HepG2 (cell line): ENCODE data around the gene RAB3A. TPM values are rescaled to one million over a fixed set of nuclear protein-coding genes. Genes with fewer than 3 reads are reported as not detected.

Experiments
- ADNP ChIP-seq: sonication (generic); formaldehyde crosslinking; IDR thresholded peaks from 2 replicates; pipeline ENCODE4 v1.4.0; 2020; ENCODE audit warnings: missing genetic modification reagents
- ARHGAP35 ChIP-seq: sonication (generic); formaldehyde crosslinking; IDR thresholded peaks from 2 replicates; pipeline ENCODE4 v1.9.0; 2022; ENCODE audit warnings: mild to moderate bottlenecking, inconsistent platforms, moderate library complexity, missing genetic modification reagents, borderline replicate concordance
- BCL6 ChIP-seq: IDR thresholded peaks from 2 replicates; pipeline ENCODE4 v1.6.1; 2016; ENCODE audit warnings: missing genetic modification reagents, missing compliant biosample characterization
- CEBPB ChIP-seq: IDR thresholded peaks from 2 replicates; pipeline ENCODE4 v1.6.1; 2011; ENCODE audit warnings: low read depth, low read length, improper control_type of control experiment, borderline replicate concordance
- E2F2 ChIP-seq: sonication (generic); formaldehyde crosslinking; IDR thresholded peaks from 2 replicates; pipeline ENCODE4 v1.4.0; 2020; ENCODE audit warnings: missing genetic modification reagents, borderline replicate concordance
- FOXJ3 ChIP-seq: sonication (generic); formaldehyde crosslinking; IDR thresholded peaks from 2 replicates; pipeline ENCODE4 v1.4.0; 2020; ENCODE audit warnings: missing genetic modification reagents, mild to moderate bottlenecking, borderline replicate concordance
- GATA4 ChIP-seq: sonication (generic); IDR thresholded peaks from 2 replicates; pipeline ENCODE4 v1.6.1; 2016; ENCODE audit warnings: antibody characterized with exemption, low read depth, borderline replicate concordance
- GATAD1 ChIP-seq: IDR thresholded peaks from 2 replicates; pipeline ENCODE4 v1.6.1; 2016; ENCODE audit warnings: missing genetic modification reagents, missing compliant biosample characterization
- KLF11 ChIP-seq: IDR thresholded peaks from 2 replicates; pipeline ENCODE4 v1.6.1; 2016; ENCODE audit warnings: missing compliant biosample characterization
- MATR3 ChIP-seq: sonication (generic); formaldehyde crosslinking; IDR thresholded peaks from 2 replicates; pipeline ENCODE4 v1.4.0; 2020; ENCODE audit warnings: missing genetic modification reagents
- POGZ ChIP-seq: sonication (generic); formaldehyde crosslinking; IDR thresholded peaks from 2 replicates; pipeline ENCODE4 v1.4.0; 2020; ENCODE audit warnings: mild to moderate bottlenecking, missing genetic modification reagents
- RAD21 ChIP-seq: fragments of 450-650 bp; formaldehyde crosslinking; IDR thresholded peaks from 2 replicates; pipeline ENCODE4 v1.5.0; 2020; ENCODE audit warnings: mild to moderate bottlenecking
- TMF1 ChIP-seq: sonication (generic); formaldehyde crosslinking; IDR thresholded peaks from 2 replicates; pipeline ENCODE4 v1.8.1; 2022; ENCODE audit warnings: low read depth, missing genetic modification reagents
- TOPORS ChIP-seq: sonication (generic); formaldehyde crosslinking; IDR thresholded peaks from 2 replicates; pipeline ENCODE4 v1.8.0; 2023; ENCODE audit warnings: mild to moderate bottlenecking, missing genetic modification reagents
- ZIK1 ChIP-seq: sonication (generic); formaldehyde crosslinking; IDR thresholded peaks from 2 replicates; pipeline ENCODE4 v1.5.0; 2020; ENCODE audit warnings: mild to moderate bottlenecking, low read depth, missing genetic modification reagents, borderline replicate concordance
- ZNF382 ChIP-seq: sonication (generic); formaldehyde crosslinking; IDR thresholded peaks from 2 replicates; pipeline ENCODE4 v1.5.0; 2020; ENCODE audit warnings: missing genetic modification reagents, mild to moderate bottlenecking, borderline replicate concordance
- ZNF761 ChIP-seq: sonication (generic); formaldehyde crosslinking; conservative IDR thresholded peaks from 2 replicates; pipeline ENCODE4 v1.4.0; 2020; ENCODE audit warnings: mild to moderate bottlenecking, missing genetic modification reagents
- polyA plus RNA-seq, 8 experiments: library from polyadenylated mRNA; depleted of rRNA in 3 of 8; stranded (reverse) in 7 of 8; unstranded in 1 of 8; fragments of >200 nt; fragmentation: Illumina TruSeq in 4 of 8; extraction: Trizol in 4 of 8; gene quantifications; 2 replicates each; pipeline versions ENCODE4 v1.2.1 to v1.2.3, GENCODE V29; 2011 to 2016; ENCODE audit warnings: low read depth in 4 of 8, missing spikeins in 1 of 8, mixed read lengths in 1 of 8; ENCODE audit not compliant: insufficient read depth in 1 of 8
- total RNA-seq, 5 experiments: library from RNA; depleted of rRNA; stranded (reverse); fragments of >200 nt; fragmentation: Illumina TruSeq; extraction: Trizol; gene quantifications; 2 replicates each; pipeline ENCODE4 v1.2.3, GENCODE V29; 2016; ENCODE audit warnings: low read depth in 1 of 5
- TF ChIP-seq, protein P1 (sequence below): sonication (generic); formaldehyde crosslinking; IDR thresholded peaks from 2 replicates; pipeline ENCODE4 v1.4.0; 2020; ENCODE audit warnings: missing genetic modification reagents
- TF ChIP-seq, protein P2 (sequence below): sonication (generic); formaldehyde crosslinking; IDR thresholded peaks from 2 replicates; pipeline ENCODE4 v1.8.1; 2023; ENCODE audit warnings: missing genetic modification reagents, inconsistent platforms, borderline replicate concordance
- TF ChIP-seq, protein P3 (sequence below): sonication (generic); formaldehyde crosslinking; IDR thresholded peaks from 2 replicates; pipeline ENCODE4 v1.4.0; 2020; ENCODE audit warnings: missing genetic modification reagents

RAB3A gene
- total and polyA plus RNA-seq, 2 of the 13 experiments (the other 11 are each of a cell fraction or from before 2014, with no cell fraction given): 0.58 to 0.98 TPM

- TF ChIP-seq ADNP (CRISPR knock-in tag) (no peak), GATA4 (0 out of 2 replicates have a peak, but pooled peaks have one; percentile 20), POGZ (CRISPR knock-in tag) (peak; percentile 54), GATAD1 (peak; percentile 72), TOPORS (CRISPR knock-in tag) (peak; percentile 47; the same call in 1 of the 2 replicates), RAD21 (CRISPR knock-in tag) (0 out of 2 replicates have a peak, but pooled peaks have one; percentile 38), KLF11 (no peak), TMF1 (CRISPR knock-in tag) (no peak; the same call in 1 of the 2 replicates), CEBPB (peak; percentile 58), BCL6 (no peak), FOXJ3 (CRISPR knock-in tag) (0 out of 2 replicates have a peak, but pooled peaks have one; percentile 55), ZNF761 (no peak), E2F2 (CRISPR knock-in tag) (peak; percentile 51; the same call in 1 of the 2 replicates), ZIK1 (CRISPR knock-in tag) (peak; percentile 15; the same call in 1 of the 2 replicates), MATR3 (CRISPR knock-in tag) (no peak), ZNF382 (CRISPR knock-in tag) (no peak), ARHGAP35 (CRISPR knock-in tag) (no peak)
- TF ChIP-seq, protein P1, sequence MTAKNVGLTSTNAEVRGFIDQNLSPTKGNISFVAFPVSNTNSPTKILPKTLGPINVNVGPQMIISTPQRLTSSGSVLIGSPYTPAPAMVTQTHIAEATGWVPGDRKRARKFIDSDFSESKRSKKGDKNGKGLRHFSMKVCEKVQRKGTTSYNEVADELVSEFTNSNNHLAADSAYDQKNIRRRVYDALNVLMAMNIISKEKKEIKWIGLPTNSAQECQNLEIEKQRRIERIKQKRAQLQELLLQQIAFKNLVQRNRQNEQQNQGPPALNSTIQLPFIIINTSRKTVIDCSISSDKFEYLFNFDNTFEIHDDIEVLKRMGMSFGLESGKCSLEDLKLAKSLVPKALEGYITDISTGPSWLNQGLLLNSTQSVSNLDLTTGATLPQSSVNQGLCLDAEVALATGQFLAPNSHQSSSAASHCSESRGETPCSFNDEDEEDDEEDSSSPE: peak; percentile 58; the same call in 1 of the 2 replicates
- TF ChIP-seq, protein P2, sequence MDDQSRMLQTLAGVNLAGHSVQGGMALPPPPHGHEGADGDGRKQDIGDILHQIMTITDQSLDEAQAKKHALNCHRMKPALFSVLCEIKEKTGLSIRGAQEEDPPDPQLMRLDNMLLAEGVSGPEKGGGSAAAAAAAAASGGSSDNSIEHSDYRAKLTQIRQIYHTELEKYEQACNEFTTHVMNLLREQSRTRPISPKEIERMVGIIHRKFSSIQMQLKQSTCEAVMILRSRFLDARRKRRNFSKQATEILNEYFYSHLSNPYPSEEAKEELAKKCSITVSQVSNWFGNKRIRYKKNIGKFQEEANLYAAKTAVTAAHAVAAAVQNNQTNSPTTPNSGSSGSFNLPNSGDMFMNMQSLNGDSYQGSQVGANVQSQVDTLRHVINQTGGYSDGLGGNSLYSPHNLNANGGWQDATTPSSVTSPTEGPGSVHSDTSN: no peak
- TF ChIP-seq, protein P3, sequence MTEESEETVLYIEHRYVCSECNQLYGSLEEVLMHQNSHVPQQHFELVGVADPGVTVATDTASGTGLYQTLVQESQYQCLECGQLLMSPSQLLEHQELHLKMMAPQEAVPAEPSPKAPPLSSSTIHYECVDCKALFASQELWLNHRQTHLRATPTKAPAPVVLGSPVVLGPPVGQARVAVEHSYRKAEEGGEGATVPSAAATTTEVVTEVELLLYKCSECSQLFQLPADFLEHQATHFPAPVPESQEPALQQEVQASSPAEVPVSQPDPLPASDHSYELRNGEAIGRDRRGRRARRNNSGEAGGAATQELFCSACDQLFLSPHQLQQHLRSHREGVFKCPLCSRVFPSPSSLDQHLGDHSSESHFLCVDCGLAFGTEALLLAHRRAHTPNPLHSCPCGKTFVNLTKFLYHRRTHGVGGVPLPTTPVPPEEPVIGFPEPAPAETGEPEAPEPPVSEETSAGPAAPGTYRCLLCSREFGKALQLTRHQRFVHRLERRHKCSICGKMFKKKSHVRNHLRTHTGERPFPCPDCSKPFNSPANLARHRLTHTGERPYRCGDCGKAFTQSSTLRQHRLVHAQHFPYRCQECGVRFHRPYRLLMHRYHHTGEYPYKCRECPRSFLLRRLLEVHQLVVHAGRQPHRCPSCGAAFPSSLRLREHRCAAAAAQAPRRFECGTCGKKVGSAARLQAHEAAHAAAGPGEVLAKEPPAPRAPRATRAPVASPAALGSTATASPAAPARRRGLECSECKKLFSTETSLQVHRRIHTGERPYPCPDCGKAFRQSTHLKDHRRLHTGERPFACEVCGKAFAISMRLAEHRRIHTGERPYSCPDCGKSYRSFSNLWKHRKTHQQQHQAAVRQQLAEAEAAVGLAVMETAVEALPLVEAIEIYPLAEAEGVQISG (CRISPR knock-in tag): peak; percentile 79; the same call in 1 of the 2 replicates
Observed at GRCh38 chr19:18192673-18193387, 11.0 kb downstream of the RAB3A start, which contains the start of gene MPV17L2 (continued).
